GM21723 (cell line): ENCODE data around the gene MYOCD.
A peak's percentile ranks its signal among the peaks of the same experiment; 100 is the strongest.

Experiments
- ATAC-seq: cut with Tn5 transposase; IDR thresholded peaks from one replicate; pipeline ENCODE4 v1.9.1; 2021; ENCODE audit warnings: mild to moderate bottlenecking, moderate library complexity; ENCODE audit not compliant: unreplicated experiment

The MYOCD gene

DNA sequence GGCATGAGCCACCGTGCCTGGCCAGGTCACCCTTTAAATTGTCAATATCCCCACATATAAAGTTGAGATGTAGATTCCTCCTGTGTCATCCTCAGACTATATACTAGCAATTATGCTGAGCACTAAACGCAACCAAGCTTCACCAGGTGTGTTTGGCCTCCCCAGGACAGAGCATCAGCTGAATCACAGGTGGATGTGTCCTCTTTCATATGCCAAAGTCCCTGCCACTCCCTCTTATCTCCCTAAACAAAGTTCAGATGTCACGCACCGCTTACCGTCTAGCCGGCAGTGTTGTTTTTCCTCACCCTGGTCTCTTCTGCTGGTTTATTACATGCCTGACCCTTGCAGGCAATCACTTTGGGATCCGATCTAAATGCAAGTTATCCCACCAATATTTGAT lies 79.8 kb downstream of the MYOCD start:
- no peak for ATAC-seq

DNA sequence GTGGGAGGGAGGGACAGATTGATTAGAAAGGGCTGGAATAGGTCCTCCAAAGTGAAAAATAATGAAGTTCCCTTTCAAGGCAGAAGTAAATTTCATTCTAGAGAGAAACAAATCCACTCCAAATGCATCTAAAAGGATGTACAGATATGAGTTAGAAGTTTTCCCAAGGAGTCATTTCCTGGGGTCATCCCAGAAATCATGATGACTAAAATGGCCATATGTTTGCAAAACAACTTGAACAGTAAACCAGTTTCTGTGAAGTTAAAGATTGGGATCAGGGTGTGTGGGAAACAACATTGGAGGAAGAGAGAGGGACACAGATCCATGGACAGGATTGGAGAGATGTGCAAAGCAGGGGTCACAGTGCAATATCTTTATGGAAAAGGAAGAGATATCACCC lies 91.1 kb downstream of the MYOCD start:
- no peak for ATAC-seq

DNA sequence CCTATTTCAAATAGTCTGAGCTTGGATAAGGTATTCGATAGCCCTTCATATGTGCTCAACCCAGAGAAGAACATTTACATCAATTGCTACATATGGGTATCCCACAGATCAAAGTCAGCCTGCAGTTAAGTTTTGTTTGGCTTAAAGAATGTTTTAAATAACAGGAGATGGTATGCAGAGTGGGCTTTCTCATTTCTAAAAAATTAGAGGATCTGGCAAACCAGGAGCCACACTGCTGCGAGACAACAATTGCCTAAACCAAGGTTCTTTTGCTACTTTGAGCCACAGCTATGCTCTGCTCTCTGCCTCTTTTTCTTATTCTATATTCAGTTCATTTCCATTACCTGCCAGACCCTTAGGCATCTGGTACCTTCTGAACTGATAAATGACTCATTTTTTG lies 93.4 kb downstream of the MYOCD start:
- no peak for ATAC-seq

DNA sequence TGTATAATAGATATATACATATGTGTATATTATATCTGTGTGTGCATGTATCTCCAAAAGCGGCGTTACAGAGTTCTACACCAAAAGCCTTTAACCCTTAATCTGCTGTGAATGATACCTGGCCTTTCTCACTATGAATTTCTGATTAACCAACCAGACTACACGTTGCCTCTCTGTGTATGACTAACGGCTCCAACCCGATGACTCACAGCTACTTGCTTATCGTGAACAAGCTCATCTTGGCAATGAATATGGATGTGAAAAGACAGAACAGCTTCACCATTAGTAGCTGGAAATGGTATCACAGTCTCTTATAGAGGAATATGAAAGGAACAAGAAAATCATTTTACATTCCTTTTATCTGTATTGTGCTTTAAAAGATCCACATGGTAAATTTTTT lies 99.9 kb downstream of the MYOCD start:
- no peak for ATAC-seq

DNA sequence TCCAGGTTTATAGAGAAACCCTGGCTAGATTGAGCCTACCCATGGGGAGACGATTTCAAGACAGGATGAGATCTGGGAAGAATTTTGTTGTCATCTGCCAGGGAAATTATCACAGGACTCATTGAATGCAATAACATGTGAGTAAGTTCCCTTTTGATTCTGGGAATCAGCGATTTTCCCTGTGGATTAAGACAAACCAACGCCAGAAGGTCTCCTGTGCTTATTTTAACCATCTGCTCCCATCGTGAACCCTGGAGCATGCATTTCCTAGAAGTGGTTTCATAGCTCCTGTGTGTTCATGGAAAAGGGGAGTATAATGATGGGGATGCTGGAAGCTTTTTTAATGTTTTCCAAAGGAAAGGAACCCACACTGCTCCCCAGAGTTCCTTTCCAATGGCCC lies 102.6 kb downstream of the MYOCD start:
- no peak for ATAC-seq

DNA sequence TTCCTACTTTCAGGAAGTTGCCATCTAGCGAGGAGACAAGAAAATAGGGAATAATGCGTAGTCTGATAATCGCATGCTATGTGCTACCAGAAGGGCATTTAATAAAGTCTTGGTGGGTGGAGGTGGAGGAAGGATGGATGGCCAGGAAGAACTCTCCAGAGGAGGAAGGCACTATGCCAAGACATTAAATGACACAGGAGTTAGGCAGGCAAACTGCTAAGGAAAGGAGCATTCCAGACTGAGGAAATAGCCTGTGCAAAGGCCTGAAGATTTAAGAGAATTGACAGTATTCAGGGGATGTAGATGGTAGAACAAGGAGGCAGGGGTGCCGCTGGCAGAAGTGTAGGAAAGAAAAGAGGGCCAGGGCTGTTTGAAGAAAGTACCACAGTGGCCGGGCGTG lies 104.3 kb downstream of the MYOCD start:
- no peak for ATAC-seq

DNA sequence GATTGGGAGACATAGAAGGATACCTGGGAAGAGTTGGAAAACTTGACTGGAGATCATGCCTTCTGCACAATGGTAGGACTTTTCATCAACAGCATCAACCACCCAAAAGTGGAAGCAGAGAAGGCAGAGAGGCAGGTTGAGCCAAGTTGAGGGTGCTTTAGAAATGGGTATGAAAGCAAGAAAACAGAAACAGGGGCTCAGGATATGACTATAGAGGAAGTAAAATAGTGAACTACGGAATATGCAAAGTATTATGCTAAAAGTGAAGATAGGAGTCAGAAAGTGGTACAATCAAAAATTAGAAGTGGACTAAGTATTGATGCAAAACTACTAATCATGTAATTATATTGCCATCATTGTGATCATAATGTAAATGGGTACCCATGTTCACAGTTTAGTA lies 107.5 kb downstream of the MYOCD start:
- no peak for ATAC-seq

DNA sequence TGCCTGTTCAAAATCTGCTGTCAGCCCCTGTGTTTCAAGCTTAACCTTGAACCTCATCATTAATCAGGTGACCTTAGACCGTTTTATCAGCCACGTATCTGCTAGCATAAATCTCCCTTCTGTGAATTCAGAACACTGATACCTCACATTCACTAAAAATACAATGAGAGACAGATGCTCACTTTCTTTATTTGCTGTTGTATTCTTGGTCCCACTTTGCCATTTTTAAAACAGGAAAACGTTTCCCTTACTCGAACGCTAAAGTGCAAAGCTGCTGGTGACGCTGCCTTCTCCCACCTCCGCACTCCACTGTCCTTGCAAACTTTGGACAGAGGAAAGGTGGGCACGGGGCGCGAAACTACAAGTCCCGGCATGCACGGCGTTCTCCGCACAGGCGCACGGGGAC lies 123.4 kb downstream of the MYOCD start:
- ATAC-seq = peak; percentile 94

DNA sequence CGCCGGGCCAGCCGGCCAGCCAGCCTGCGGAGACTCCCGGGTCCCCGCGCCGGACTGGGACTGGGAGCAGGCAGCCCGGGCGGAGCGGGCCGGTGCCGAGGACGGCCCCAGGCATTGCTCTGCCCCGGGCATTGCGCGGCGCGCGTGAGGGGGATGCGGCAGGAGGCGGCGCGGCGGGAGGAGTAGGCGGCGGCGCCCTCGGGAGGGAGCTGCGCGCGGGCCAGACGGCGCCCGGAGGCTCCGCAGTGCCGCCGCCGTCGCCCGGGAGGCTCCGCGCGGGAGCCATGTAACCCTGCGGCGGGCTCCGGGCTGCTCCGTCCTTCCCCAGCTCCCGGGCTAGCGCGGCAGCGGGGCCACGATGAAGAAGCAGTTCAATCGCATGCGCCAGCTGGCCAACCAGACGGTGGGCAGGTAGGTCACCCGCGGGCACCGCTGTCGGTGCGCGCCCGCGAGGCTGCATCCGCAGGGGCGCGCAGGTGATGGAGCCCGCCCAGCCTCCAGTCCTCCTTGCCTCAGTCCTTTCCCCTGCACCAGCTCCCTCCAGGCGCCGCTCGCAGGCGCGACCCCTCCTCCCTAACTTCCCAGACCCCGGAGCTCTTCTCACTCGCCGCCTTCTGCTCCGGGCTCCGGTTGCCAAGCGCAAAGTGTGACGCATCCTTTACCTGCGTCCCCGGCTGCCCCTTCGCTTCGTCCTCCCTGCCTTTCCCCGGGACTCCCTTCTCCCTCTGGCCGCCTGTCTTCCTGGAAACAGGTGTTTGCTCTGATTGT lies 124.0 kb downstream of the MYOCD start, which contains the start of gene ARHGAP44:
TSS of gene ARHGAP44 (plus strand) at position 18 of the 768 bp plus-strand sequence. CDS start at position 359, 341 bp downstream.
- ATAC-seq = peak; percentile 90

DNA sequence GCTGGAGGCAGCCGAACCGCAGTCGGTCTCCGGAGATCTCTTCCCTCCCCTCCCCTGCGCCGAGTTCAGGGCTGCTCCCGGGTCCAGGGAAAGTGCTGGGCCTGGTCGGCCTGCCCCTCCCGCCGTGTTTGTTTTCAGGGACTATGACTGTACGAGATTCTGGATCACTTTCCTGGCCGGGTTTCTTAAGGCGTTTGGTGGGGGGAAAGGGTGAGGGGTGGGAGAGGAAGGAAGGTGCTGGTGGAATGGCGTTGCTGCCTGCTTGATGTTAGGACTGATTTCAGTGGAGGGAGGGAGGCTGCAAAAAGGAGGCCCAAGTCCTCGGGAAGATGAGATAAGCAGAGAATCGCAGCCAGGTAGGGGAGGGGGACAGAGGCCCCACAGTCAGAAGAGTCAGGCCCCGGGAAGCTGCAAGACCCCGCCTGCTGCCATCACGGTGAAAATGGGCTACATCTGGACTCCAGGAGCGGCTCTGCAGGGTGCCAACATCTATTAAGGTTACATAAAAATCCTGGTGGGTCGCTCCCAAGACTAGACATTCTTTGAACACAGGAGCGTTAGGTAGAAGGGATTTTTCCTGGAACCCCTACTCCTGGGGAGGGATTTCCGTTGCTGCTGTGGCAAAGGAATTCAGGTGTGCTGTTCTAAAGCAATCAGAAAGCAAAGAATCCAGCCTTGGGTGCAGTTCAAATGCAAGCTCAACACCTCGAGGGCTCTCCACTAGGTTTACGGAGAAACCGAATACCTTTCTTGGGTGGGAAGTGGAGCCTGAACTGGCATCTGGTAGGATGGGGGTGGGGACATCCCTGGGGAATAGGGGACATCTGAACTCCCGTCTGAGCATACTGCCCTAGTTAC lies 124.8 kb downstream of the MYOCD start:
- no peak for ATAC-seq

DNA sequence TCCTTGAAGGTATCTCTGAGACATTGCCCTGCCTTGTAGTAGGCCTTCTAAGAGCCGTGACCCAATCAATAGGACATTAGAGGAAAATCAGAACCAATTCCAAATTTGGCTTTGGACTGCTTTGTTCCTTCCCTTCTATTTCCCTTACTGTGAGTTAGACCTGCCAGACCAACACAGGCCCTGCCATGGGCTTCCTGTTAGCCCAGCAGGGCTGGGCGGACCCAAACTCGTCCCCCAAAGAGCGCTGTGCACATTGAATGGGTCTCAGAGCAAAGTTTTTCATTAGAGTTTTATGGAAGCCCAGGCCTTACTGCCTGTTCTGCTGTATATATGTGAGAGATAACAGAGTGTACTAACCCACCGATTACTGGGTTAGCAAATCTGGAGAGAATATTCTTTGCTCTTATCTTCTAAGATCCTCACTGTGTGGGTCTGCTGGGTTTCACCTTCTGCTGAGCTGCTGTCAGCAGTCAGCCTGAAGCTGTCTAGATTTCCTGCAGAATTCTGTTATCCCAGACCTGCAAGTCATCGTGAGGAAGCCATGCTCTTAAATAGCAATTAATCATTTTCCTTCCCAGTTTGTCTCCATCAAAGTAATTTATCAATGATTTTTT lies 129.3 kb downstream of the MYOCD start:
- no peak for ATAC-seq

DNA sequence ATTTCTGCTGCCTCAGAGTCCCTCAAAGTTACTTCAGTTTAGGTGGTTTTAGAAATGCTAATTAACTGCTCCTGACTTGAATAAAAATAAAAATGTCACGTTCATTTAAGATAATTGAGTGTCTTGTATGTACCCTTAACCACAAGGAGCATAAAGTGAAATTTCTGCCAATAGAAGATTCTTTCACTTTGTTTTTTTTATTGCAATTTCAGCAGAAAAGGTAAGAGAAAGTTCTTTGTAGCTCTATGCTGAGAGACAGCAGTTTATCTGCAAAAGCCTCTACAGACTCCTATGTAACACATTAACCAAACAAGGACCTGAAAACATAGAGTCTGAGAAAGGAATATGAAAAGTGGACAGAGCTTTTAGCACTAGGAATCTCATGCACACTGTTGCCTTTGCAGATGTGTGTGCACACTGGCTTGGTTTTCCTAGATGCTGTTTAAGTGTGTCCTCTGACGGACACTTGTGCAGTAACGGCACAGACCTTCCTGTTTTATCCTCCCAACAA lies 135.2 kb downstream of the MYOCD start:
- no peak for ATAC-seq

DNA sequence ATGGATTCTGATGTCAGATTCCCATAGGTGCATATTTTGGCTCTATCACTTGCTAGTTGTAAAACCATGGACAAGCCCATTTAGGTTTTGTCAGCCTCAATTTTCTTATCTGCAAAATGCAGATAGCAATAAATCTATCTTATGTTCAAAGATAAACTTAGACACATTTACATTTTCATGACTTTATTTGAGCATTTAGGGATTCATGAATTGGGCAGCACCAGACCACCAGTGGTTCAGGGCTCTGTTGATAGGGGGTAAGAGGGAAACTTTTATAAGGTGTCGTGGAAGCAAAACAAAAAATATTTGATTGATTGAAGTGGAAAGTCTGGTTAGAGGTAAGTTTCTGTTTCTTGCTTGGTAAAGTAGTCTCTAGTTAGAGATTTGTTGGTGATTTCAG lies 140.9 kb downstream of the MYOCD start:
- ATAC-seq = no peak

DNA sequence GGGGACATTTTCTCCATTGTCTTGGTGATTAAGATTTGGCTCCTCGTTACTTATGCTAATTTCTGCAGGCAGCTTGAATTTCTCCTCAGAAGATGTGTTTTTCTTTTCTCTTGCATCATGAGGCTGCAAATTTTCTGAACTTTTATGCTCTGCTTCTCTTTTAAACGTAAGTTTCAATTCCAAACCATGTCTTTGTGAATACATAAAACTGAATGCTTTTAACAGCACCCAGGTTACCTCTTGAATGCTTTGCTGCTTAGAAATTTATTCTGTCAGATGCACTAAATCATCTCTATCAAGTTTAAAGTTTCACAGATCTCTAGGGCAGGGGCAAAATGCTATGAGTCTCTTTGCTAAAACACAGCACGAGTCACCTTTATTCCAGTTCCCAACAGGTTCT lies 143.0 kb downstream of the MYOCD start:
- no peak for ATAC-seq

DNA sequence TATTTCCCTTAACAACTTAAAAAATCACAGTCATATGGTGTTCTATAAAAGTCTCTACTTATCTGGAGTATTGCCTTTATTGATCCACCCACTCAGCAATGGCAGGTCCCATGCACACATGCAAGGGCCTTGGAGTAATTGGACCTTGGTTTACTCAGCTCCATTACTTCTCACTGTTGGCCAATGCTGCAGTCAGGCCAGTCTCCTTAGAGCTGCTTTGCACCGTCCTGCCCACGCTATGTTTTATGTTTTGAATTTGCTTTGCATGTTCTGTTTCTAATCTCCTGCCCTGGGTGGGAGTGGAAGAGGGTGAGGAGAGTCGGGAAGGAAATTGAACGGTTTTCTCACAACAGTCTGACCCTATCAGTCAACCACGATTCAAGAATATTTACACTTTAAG lies 147.2 kb downstream of the MYOCD start:
- no peak for ATAC-seq

DNA sequence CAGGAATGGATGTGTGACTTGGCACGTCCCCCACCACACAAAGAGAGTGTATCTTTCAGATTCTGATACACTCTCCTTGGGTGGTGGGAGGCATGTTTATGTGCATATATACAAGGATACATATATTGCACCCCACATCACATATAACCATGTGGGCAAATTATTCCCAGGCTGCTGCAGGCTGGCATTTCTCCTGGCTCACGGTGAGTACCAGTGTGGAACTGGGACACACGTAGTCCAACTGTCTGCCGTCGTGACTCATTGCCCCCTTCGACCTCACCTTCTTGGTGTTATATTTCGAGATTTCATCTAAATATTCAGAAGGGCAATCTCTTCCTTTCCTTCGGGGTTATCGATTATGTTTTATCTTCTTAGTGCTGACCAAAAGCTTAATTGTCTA lies 148.0 kb downstream of the MYOCD start:
- no peak for ATAC-seq

DNA sequence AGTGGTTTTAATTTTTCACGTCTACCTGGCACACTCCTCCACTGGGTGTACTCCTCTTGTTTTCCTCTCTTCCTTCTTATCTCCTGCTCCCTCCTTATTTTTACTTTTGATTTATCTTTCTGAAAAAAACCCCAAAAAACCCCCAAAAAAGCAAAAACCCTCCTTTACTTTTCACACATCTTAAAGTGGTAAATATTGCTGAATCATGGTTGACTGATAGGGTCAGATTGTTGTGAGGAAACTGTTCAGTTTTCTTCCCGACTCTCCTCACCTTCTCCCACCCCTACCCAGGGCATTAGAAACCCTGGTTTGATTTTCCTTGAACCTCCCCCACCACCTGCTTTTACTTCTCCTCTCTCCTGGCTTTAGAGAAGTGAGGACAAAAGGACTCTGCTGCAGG lies 149.0 kb downstream of the MYOCD start:
- no peak for ATAC-seq

DNA sequence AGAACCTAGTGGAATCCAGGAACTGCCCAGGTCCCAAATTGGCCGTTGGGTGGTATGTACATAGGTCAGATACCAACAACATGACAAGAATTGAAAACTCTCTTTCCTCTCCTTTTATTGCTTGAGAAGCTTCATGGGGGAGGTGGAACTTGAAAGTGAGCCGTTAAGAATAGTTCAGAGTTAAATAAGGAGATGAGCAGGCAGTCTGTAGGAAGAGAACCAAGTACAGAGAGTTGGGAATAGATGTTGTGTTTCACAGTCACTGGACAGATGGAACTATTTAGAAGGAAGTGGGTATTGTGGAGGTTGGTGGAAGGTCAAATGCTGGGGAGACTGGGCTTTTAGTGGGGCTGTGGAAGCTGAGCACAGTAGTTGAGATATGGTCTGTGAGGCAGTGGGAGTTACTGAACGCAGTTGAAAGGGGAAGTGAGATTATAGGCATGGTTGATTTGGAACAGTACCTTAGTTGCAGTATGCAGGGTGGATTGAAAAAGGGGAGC lies 150.0 kb downstream of the MYOCD start:
- peak; percentile 100 for ATAC-seq
